GM06990 (cell line): Measurements from ENCODE around the gene ADGRG7.

ENCODE experiments used
- DNase-seq: peaks from one replicate; pipeline ENCODE4 v3.0.0-alpha.2; 2011; ENCODE audit not compliant: insufficient read length; ENCODE audit errors: extremely low read depth
- H3K27me3 ChIP-seq: replicated peaks from 2 replicates; pipeline ENCODE4 v1.6.0; 2011; ENCODE audit warnings: low read length; ENCODE audit not compliant: control insufficient read depth, insufficient read depth
- H3K36me3 ChIP-seq: 2 replicates; pipeline ENCODE4 v1.5.1; 2011; ENCODE audit warnings: low read length; ENCODE audit not compliant: control insufficient read depth, insufficient read depth
- H3K4me3 ChIP-seq: replicated peaks from 2 replicates; pipeline ENCODE4 v1.5.1; 2011; ENCODE audit warnings: low read depth, mild to moderate bottlenecking, control low read depth, low read length
- CTCF ChIP-seq: IDR thresholded peaks from 2 replicates; pipeline ENCODE4 v1.5.1; 2011; ENCODE audit warnings: low read length, control low read depth, mild to moderate bottlenecking, inconsistent platforms; ENCODE audit not compliant: insufficient read depth, poor library complexity, severe bottlenecking

The ADGRG7 gene

GRCh38 chr3:100730524-100730923 is 121.1 kb downstream of the ADGRG7 start:
- no peak for TF ChIP-seq CTCF
- peaks cover 7% of the 10 kb centered on the region for H3K36me3 ChIP-seq
- no peak for DNase-seq
- H3K27me3 ChIP-seq: no peaks in the 10 kb centered on the region
- no peak overlapping the region for H3K4me3 ChIP-seq

GRCh38 chr3:100732435-100732834 is 123.0 kb downstream of the ADGRG7 start:
- no peak for DNase-seq
- no peak for TF ChIP-seq CTCF
- no peaks in the 10 kb centered on the region for H3K27me3 ChIP-seq
- H3K36me3 ChIP-seq: peaks cover 5% of the 10 kb centered on the region
- H3K4me3 ChIP-seq: no peak overlapping the region

GRCh38 chr3:100737334-100737733 is 127.9 kb downstream of the ADGRG7 start:
- H3K4me3 ChIP-seq: no peak overlapping the region
- peak; percentile 31 for TF ChIP-seq CTCF
- no peaks in the 10 kb centered on the region for H3K27me3 ChIP-seq
- no peak for DNase-seq
- H3K36me3 ChIP-seq: peaks cover 7% of the 10 kb centered on the region

GRCh38 chr3:100740207-100740606 is 130.8 kb downstream of the ADGRG7 start:
- peaks cover 9% of the 10 kb centered on the region for H3K36me3 ChIP-seq
- TF ChIP-seq CTCF: no peak
- no peak for DNase-seq
- H3K4me3 ChIP-seq: no peak overlapping the region
- H3K27me3 ChIP-seq: no peaks in the 10 kb centered on the region

- no peaks in the 10 kb centered on the region for H3K27me3 ChIP-seq
- no peak overlapping the region for H3K4me3 ChIP-seq
- H3K36me3 ChIP-seq: peaks cover 9% of the 10 kb centered on the region
- no peak for TF ChIP-seq CTCF
- no peak for DNase-seq
Measured at GRCh38 chr3:100743535-100743934, 134.1 kb downstream of the ADGRG7 start.

GRCh38 chr3:100744671-100745070 is 135.3 kb downstream of the ADGRG7 start:
- Histone ChIP-seq H3K27me3 (no peaks in the 10 kb centered on the region), H3K36me3 (peaks cover 9% of the 10 kb centered on the region), H3K4me3 (no peak overlapping the region)
- DNase-seq: no peak
- no peak for TF ChIP-seq CTCF
